PC-3 (cell line): ENCODE data around the gene MEG3.

Experiments
- CTCF ChIP-seq: fragments of 300-600 bp; sonication (generic); conservative IDR thresholded peaks from 2 replicates; pipeline ENCODE4 v1.5.1; 2017; ENCODE audit warnings: antibody characterized with exemption, low read depth, mild to moderate bottlenecking, low read length
- EZH2 ChIP-seq: fragments of 300-600 bp; sonication (generic); IDR thresholded peaks from one replicate; pipeline ENCODE4 v1.6.1; 2017; ENCODE audit warnings: antibody characterized with exemption, mild to moderate bottlenecking, low read length; ENCODE audit not compliant: unreplicated experiment

- TF ChIP-seq CTCF (no peak), EZH2 (no peak)
These were observed 45.7 kb upstream of the MEG3 start for GRCh38 chr14:100780246-100780645.
